Panc1 (cell line): Measurements from ENCODE around the gene BCKDHA. TPM values are rescaled to one million over a fixed set of nuclear protein-coding genes. Genes with fewer than 3 reads are reported as not detected.

Experiments used
- ATAC-seq: fragments of 200-7000 bp; cut with Tn5 transposase; 2 replicates; pipeline ENCODE4 v1.9.1; 2020; ENCODE audit warnings: mild to moderate bottlenecking, moderate library complexity
- BruUV-seq: library from RNA; stranded (reverse); fragments of 400-500 nt; replicated peaks from 2 replicates; lab custom pipeline; 2021; lab: Mats Ljungman, UMichigan
- CTCF ChIA-PET: fragments of 300-600 bp; sonication (Branson Sonifier 250); formaldehyde crosslinking; loops from one replicate; lab custom pipeline; 2022; ENCODE audit warnings: antibody characterized with exemption; lab: Charles Lee
- POLR2A ChIA-PET: fragments of 300-600 bp; sonication (Branson Sonifier 250); formaldehyde crosslinking; loops from one replicate; lab custom pipeline; 2022; ENCODE audit warnings: antibody characterized with exemption; lab: Charles Lee
- DNase-seq: peaks from one replicate; pipeline ENCODE4 v3.0.0-alpha.2; 2010; ENCODE audit warnings: low read depth, low spot score
- H3K27ac ChIP-seq: 2 replicates; pipeline ENCODE4 v1.5.1; 2011; ENCODE audit warnings: mild to moderate bottlenecking, low read length, inconsistent platforms
- H3K27me3 ChIP-seq: fragments of 200-500 bp; sonication (Bioruptor generic); 2 replicates; pipeline ENCODE4 v1.6.0; 2014; ENCODE audit warnings: low read length, inconsistent platforms; ENCODE audit not compliant: control insufficient read depth, insufficient read depth
- H3K36me3 ChIP-seq: fragments of 200-500 bp; sonication (Bioruptor generic); 2 replicates; pipeline ENCODE4 v1.5.1; 2014; ENCODE audit warnings: inconsistent platforms, mild to moderate bottlenecking, low read length, moderate library complexity; ENCODE audit not compliant: control insufficient read depth, insufficient read depth
- H3K4me1 ChIP-seq: 2 replicates; pipeline ENCODE4 v1.5.1; 2011; ENCODE audit warnings: inconsistent platforms, mild to moderate bottlenecking, low read length, moderate library complexity; ENCODE audit not compliant: control insufficient read depth, insufficient read depth
- H3K4me3 ChIP-seq, 2 experiments: 2 replicates each; pipeline ENCODE4 v1.5.1; 2011 to 2012; ENCODE audit warnings: low read depth in 2 of 2, low read length in 2 of 2, mild to moderate bottlenecking in 2 of 2, inconsistent platforms in 1 of 2, moderate library complexity in 1 of 2
- H3K9me3 ChIP-seq: fragments of 200-500 bp; sonication (Bioruptor generic); 2 replicates; pipeline ENCODE4 v1.5.1; 2014; ENCODE audit warnings: low read depth, mild to moderate bottlenecking, inconsistent platforms, low read length, moderate library complexity; ENCODE audit not compliant: control insufficient read depth, insufficient read depth
- POLR2AphosphoS5 ChIP-seq: IDR thresholded peaks from 2 replicates; pipeline ENCODE4 v1.6.1; 2012; ENCODE audit warnings: mild to moderate bottlenecking, low read depth, low read length, moderate library complexity
- REST ChIP-seq, 2 experiments: IDR thresholded peaks; 2 replicates each; pipeline ENCODE4 v1.6.1; 2011 to 2012; ENCODE audit warnings: low read depth in 2 of 2, control low read depth in 1 of 2, low read length in 1 of 2, mild to moderate bottlenecking in 1 of 2, moderate library complexity in 1 of 2; ENCODE audit not compliant: insufficient read depth in 1 of 2
- SIN3A ChIP-seq: IDR thresholded peaks from 2 replicates; pipeline ENCODE4 v1.6.1; 2012; ENCODE audit warnings: low read depth, mild to moderate bottlenecking, low read length, moderate library complexity, borderline replicate concordance; ENCODE audit not compliant: insufficient read depth
- TCF7L2 ChIP-seq: IDR thresholded peaks from 2 replicates; pipeline ENCODE4 v1.6.1; 2011; ENCODE audit warnings: mild to moderate bottlenecking, low read depth, low read length, inconsistent platforms
- in situ Hi-C: cut with HindIII; loops from 2 replicates; pipeline ENCODE4 v1.10.0; 2016; ENCODE audit warnings: low sequenced_read_pairs, low pct_unique_long_range_greater_than_20kb
- intact Hi-C: fragments of 100-400 bp; cut with micrococcal nuclease; formaldehyde crosslinking; loops from one replicate; pipeline ENCODE4 v1.10.0; 2022; ENCODE audit not compliant: unreplicated experiment
- total RNA-seq: library from RNA; stranded (reverse); gene quantifications from one replicate; pipeline ENCODE4 v1.2.1, GENCODE V29; 2021; ENCODE audit not compliant: unreplicated experiment
- TF ChIP-seq, protein P1 (sequence below): fragments of 450-650 bp; IDR thresholded peaks from 2 replicates; pipeline ENCODE4 v1.5.1; 2017; ENCODE audit warnings: mild to moderate bottlenecking

BCKDHA gene
- total RNA-seq, 1 experiment from 2014 or later: 11.2 TPM

DNA sequence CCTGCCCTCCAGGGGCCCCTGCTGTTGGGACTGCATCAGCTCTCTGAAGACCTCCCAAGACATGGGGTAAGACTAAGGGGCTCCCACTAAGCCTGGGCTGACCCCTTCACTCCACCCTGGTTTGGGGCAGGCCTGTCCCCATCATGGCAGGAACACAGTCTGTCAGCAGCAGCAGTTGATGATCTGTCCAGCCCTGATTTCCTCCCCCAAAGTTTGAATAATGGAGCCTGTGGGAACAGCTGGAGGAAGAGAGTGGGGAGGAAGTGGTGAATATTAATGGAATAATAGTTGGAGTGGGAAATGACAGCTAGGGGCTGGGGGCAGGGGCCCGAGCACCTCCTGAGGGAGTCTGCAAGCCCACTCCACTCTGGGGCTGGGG is 30.9 kb downstream of the BCKDHA start:
- POLR2A ChIA-PET: no interaction called here
- no peak overlapping the region for H3K4me3 ChIP-seq
- in situ Hi-C loops (no loop called here), intact Hi-C loops (no loop called here)
- no peak for ATAC-seq
- CTCF ChIA-PET: no interaction called here
- no peaks in the 10 kb centered on the region for H3K36me3 ChIP-seq
- DNase-seq: no peak
- no peaks in the 10 kb centered on the region for H3K27me3 ChIP-seq
- H3K9me3 ChIP-seq: no peaks in the 10 kb centered on the region
- BruUV-seq: no TSS peak
- H3K4me1 ChIP-seq: no peaks in the 10 kb centered on the region
- TF ChIP-seq TCF7L2 (no peak), REST (IDR thresholded peaks at IDR 0.05; ENCODE audit: insufficient read depth in 1 of 2, low read depth in 2 of 2, low read length in 1 of 2) (no peak)
- TF ChIP-seq, protein P1, sequence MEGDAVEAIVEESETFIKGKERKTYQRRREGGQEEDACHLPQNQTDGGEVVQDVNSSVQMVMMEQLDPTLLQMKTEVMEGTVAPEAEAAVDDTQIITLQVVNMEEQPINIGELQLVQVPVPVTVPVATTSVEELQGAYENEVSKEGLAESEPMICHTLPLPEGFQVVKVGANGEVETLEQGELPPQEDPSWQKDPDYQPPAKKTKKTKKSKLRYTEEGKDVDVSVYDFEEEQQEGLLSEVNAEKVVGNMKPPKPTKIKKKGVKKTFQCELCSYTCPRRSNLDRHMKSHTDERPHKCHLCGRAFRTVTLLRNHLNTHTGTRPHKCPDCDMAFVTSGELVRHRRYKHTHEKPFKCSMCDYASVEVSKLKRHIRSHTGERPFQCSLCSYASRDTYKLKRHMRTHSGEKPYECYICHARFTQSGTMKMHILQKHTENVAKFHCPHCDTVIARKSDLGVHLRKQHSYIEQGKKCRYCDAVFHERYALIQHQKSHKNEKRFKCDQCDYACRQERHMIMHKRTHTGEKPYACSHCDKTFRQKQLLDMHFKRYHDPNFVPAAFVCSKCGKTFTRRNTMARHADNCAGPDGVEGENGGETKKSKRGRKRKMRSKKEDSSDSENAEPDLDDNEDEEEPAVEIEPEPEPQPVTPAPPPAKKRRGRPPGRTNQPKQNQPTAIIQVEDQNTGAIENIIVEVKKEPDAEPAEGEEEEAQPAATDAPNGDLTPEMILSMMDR: no peak
- no peak overlapping the region for H3K27ac ChIP-seq

DNA sequence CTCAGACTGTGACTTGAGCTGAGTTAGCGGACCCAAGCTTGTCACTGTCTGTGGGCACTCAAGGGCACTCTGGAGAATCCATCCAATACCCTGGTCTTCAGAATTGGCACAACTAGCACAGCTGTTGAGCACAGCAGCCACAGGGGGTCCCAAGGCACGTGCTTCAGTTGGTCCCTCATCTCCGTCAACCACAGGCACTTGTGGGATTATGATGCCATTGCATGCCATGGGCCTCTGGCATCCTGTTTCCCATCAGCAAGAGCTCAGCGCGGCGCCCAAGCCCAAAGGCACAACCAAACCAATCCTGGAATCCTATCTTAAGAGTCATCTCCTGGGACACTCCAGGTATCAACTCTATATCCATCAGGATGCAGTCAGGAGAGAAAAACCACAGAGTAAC is 33.3 kb downstream of the BCKDHA start:
- Histone ChIP-seq H3K4me3 (no peak overlapping the region), H3K36me3 (no peaks in the 10 kb centered on the region), H3K27ac (no peak overlapping the region), H3K9me3 (no peaks in the 10 kb centered on the region), H3K4me1 (no peaks in the 10 kb centered on the region), H3K27me3 (no peaks in the 10 kb centered on the region)
- TF ChIP-seq REST (IDR thresholded peaks at IDR 0.05; ENCODE audit: insufficient read depth in 1 of 2, low read depth in 2 of 2, low read length in 1 of 2) (no peak), TCF7L2 (no peak), SIN3A (no peak), POLR2AphosphoS5 (no peak)
- TF ChIP-seq, protein P1: no peak
- DNase-seq: no peak
- intact Hi-C loops (no loop called here), in situ Hi-C loops (no loop called here)
- POLR2A ChIA-PET: no interaction called here
- BruUV-seq: no TSS peak
- CTCF ChIA-PET: no interaction called here
- no peak for ATAC-seq
